Neural cell (in vitro differentiated cells): Measurements from ENCODE around the gene PHF2.

Experiments
- CTCF ChIP-seq: fragments of 450-650 bp; IDR thresholded peaks from 2 replicates; pipeline ENCODE4 v1.5.1; 2014; ENCODE audit warnings: antibody characterized with exemption, mild to moderate bottlenecking, moderate library complexity; ENCODE audit not compliant: poor library complexity, severe bottlenecking
- EP300 ChIP-seq: fragments of 450-650 bp; conservative IDR thresholded peaks from 2 replicates; pipeline ENCODE4 v1.6.1; 2014; ENCODE audit warnings: antibody characterized with exemption, mild to moderate bottlenecking, moderate library complexity; ENCODE audit not compliant: poor library complexity, severe bottlenecking
- EZH2 ChIP-seq: fragments of 200-600, 300-800 bp; shearing (Covaris generic), sonication (generic); IDR thresholded peaks from 2 replicates; pipeline ENCODE4 v1.6.1; 2014; ENCODE audit warnings: antibody characterized with exemption, low read length, borderline replicate concordance, mild to moderate bottlenecking; ENCODE audit not compliant: insufficient read depth, poor library complexity, severe bottlenecking
- MXI1 ChIP-seq: fragments of 450-650 bp; conservative IDR thresholded peaks from 2 replicates; pipeline ENCODE4 v1.6.1; 2014; ENCODE audit warnings: antibody characterized with exemption, mild to moderate bottlenecking; ENCODE audit not compliant: poor library complexity, severe bottlenecking
- RAD21 ChIP-seq: fragments of 450-650 bp; conservative IDR thresholded peaks from 2 replicates; pipeline ENCODE4 v1.6.1; 2014; ENCODE audit warnings: antibody characterized with exemption, mild to moderate bottlenecking, moderate library complexity
- REST ChIP-seq: IDR thresholded peaks from 2 replicates; pipeline ENCODE4 v1.6.1; 2012; ENCODE audit warnings: borderline replicate concordance
- TAF1 ChIP-seq: IDR thresholded peaks from 2 replicates; pipeline ENCODE4 v1.6.1; 2012; ENCODE audit warnings: low read depth

- TF ChIP-seq CTCF (no peak), RAD21 (no peak), EP300 (no peak), TAF1 (no peak), MXI1 (no peak), EZH2 (no peak), REST (no peak)
These were observed 20.0 kb downstream of the PHF2 start for GRCh38 chr9:93596399-93596798.
